SH-SY5Y (cell line): ENCODE measurements around the gene FTSJ1.

ENCODE experiments used
- GATA2 ChIP-seq: IDR thresholded peaks from 2 replicates; pipeline ENCODE4 v1.6.1; 2011; ENCODE audit warnings: mild to moderate bottlenecking, low read depth, low read length
- GATA3 ChIP-seq: IDR thresholded peaks from 2 replicates; pipeline ENCODE4 v1.6.1; 2011; ENCODE audit warnings: low read depth, mild to moderate bottlenecking, low read length, moderate library complexity

Gene FTSJ1

GRCh38 chrX:48468693-48469691 lies 7.0 kb upstream of the FTSJ1 start:
- TF ChIP-seq GATA3: no peak
- TF ChIP-seq GATA2: no peak

DNA sequence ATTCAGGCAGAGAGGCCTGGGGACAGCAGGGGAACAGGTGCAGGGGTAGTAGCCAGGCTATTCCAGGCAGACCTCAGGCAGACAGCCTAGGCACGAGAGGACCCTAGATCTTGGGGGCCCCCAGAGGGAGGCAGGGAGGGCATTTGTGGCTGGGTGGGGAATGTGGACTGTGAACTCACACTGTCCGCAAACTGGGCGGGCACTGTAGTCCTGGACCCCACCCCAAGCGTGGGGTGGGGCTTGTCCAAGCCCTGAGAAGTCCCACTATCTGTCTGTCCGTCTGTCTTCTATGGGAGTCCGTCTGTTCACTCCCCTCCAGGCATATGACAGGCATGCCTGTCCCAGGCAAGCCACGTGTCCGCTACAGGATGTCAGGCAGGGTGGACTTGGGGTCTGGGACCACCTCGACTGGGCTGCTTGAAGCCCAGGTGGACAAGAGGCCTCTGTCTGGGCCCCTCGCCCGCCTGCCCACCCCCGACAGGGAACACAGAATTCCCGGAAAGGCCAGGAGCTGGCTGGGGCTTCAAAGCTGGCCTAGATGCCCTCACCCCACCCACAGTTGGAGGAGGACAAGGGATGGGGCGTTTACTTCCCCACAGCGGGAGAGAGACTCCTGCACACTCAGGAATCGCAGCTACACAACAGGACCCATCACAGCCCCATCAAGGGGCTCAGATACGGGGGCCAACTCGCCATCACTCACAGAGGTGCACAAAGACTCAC lies 5.7 kb upstream of the FTSJ1 start, which contains the start of gene SLC38A5:
TSS of gene SLC38A5 (minus strand) at position 151 of the 723 bp plus-strand sequence. CDS start 2,336 bp downstream, outside the sequence.
- no peak for TF ChIP-seq GATA2
- no peak for TF ChIP-seq GATA3

- TF ChIP-seq GATA3: no peak
- no peak for TF ChIP-seq GATA2
Measured at GRCh38 chrX:48470833-48471118, 5.2 kb upstream of the FTSJ1 start.

DNA sequence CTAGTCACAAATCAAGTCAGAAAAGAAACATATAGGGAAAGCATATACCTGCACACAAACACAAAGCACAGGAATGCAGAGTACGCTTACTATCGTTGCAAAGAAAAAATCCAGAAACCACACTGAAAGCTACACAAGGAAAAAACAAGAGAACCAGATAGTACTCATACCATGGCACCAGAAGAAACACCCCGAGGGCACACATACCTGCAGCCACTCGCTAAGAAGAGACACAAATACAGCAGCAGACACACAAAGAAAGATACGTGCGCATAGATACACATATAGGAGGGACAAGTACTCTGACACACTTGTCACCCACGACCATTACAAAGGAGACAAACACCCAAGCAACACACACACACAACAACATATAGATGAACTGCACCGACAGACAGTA lies 4.5 kb upstream of the FTSJ1 start:
- TF ChIP-seq GATA2: no peak
- no peak for TF ChIP-seq GATA3

DNA sequence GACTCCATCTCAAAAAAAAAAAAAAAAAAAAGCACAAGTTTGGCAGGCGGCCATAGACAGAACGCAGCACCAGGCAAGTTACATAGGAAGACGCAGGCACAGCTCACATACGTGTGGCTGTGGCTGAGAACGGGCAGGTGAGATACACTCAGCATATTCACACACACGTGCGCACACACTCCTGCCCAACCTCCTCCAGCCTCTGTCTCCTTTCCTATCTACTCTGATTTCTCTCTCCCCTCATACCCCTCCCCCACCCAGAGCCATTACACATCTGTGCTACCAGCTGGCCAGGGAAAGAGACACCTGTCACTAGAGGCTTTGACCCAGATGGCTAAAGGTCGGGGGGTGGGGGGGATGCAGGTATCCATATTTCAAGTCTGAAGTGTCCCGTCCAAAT lies 3.8 kb upstream of the FTSJ1 start:
- no peak for TF ChIP-seq GATA3
- no peak for TF ChIP-seq GATA2

DNA sequence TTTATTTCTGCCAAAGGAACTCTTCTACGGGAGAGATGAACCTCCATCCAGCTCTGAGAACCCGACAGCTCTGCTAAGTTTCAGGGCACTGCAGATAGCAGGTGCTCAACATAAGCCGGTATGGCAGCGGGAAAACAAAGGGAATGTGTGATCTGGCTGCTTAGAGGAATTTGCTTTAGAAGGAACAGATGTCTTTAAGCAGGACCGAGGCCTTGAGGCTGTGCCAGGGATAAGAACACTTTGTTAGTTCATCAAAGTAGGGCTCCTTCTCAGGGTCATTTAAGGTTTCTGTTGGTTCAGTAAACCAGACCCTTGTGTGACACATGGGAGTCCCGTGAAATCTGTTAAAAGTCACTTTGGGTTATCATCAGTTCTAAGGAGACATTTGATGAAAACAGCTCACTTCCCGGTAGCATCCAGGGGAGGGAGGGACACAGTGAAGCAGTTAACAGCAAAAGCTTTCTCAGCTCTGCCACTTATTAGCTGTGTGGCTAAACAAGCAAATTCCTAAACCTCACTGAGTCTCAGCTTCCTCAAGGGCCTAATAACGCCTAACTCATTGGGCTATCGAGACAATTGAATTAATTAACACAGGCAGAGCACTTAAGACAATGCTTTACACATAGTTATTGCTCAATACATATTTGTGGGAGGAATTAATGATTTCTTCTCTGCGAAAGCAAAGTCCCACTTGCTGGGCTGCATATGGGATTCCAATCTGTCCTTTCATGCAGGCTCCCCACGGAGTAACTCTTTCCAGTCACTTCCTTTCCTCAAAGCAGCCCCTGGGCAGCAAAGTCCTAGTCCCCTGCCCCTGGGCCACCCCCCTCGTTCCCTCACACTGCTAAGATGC lies 2.9 kb upstream of the FTSJ1 start:
- TF ChIP-seq GATA2 (no peak), GATA3 (no peak)

DNA sequence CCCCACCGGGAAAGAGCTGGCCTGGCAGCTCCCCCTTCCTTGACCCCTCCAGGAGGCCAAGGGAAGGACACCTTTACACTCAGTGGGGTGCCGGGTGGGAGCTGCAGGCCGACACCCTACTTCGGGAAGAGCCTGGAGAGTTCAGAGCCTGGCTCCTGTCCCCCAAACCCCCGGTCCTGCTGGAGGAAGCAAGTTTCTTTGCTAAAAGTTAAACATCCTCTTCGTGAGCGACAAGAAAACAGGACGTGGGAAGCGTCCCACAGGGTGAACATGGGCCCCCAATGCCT lies 2.4 kb upstream of the FTSJ1 start:
- TF ChIP-seq GATA2 (no peak), GATA3 (no peak)

DNA sequence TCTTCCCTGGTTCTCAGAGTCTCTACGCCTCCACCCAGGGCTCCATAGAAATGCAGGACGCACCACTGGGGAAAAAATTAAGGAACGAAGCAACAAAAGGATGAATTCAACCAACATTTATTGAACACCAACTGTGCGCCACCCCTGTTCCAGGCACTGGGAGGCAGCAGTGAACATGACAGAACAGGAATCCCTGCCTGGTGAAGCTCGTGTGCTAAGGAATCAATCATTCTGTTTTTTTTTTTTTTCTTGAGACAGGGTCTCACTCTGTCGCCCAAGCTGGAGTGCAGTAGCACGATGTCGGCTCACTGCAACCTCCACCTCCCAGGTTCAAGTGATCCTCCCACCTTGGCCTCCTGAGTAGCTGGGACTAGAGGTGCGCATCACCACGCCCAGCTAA lies 1.9 kb upstream of the FTSJ1 start:
- no peak for TF ChIP-seq GATA2
- no peak for TF ChIP-seq GATA3

GRCh38 chrX:48474581-48474980 lies 1.4 kb upstream of the FTSJ1 start:
- TF ChIP-seq GATA2 (no peak), GATA3 (no peak)

- TF ChIP-seq GATA3 (no peak), GATA2 (no peak)
Measured at GRCh38 chrX:48475296-48475695, 703 bp upstream of the FTSJ1 start.

DNA sequence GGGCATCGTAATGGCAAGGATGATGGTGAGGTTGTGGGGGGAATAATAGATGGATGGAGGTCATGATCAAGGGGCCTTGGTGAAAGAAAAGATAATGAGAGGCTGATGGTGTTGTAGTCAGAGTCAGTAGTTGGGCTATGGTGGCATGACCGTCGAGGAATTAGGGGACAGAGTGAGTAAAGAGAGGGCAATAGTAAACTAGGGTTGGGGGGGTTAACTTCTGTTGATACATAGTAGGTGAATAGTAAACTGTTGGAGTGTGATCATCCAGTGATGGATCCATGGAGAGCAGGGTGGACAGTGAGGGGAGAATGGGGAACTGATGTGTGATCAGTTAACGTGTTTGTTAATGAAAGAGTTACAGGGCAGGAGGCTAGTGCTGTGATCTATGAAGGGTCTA lies 920 bp downstream of the FTSJ1 start:
- TF ChIP-seq GATA2 (no peak), GATA3 (no peak)

DNA sequence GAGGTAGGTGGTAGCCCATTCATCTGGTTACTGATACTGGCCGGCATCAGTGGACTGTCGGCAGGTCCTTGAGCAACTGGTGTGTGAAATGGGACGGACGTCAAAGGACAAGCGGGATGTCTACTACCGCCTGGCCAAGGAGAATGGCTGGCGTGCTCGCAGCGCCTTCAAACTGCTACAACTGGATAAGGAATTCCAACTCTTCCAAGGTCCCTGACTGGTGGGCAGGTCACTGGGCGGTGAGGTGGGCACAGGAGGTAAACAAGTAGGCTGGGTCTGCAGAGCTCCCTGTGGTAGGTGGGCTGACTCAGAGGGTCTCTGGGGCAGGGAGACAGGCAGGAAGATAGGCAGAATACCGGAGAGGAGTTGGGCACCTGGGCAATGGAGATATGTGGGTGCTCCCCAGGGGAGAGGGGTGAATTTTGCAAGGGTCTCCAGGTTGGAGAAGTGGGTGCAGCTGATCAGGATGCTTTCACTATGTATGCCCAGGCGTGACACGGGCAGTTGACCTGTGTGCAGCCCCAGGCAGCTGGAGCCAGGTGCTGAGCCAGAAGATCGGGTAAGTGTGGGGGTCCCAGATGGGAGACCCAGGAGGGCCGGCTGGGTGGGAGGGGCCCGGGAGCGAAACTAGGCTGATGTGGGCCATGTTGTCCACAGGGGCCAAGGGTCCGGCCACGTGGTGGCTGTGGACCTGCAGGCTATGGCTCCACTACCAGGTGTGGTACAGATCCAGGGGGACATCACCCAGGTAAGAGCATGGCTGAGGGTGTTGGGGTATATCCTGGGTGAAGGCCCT lies 2.2 kb downstream of the FTSJ1 start:
- TF ChIP-seq GATA3: no peak
- TF ChIP-seq GATA2: no peak

DNA sequence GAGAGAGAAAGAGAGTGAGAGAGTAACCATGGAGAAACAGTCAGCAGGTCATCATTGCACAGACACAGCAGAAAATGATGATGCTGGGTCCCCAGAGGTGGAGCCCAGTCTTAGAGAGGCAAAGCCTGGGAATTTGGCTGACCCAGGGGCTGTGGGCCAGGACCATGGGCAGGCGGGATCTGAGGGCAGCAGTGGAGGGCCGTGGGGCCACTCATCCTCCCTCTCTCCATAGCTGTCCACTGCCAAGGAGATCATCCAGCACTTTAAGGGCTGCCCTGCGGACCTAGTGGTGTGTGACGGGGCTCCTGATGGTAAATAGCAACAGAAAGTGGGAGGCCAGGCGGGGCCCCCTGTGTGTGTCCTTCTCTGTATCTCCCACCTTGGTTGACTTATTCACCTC lies 2.8 kb downstream of the FTSJ1 start:
- no peak for TF ChIP-seq GATA2
- TF ChIP-seq GATA3: no peak
